Posterior vena cava (tissue), 2 donors: ENCODE results near the gene CLPTM1L. TPM values are rescaled to one million over a fixed set of nuclear protein-coding genes. Genes with fewer than 3 reads are reported as not detected.
"Not testable (repeated sequence)": the region's sequence is repeated elsewhere in the genome, so short reads cannot be mapped to it uniquely, and the experiment has no call there.

Experiments used
- DNase-seq: peaks from one replicate; pipeline ENCODE4 v3.0.0-alpha.2; 2020; ENCODE audit warnings: low spot score
- intact Hi-C, 2 donors: fragments of 100-400 bp; cut with DNase I; formaldehyde crosslinking; loops; one replicate each; pipeline versions ENCODE4 v1.14.1 to v1.14.2; 2022 to 2023
- total RNA-seq, 2 donors: library from RNA; stranded (reverse); fragmentation: NEBNext Ultra II Directional; extraction: Animal tissue kit (Norgen Biotek cat#: 25700); gene quantifications; one replicate each; pipeline ENCODE4 v1.2.1, GENCODE V29; 2021
- donor health status: DM: yes; HTN: yes; CAD: no.
- donor health status: DM: yes; HTN: yes; CAD: no.

CLPTM1L gene
- total RNA-seq, 2 donors from 2014 or later: 56.5 to 65.9 TPM

DNA sequence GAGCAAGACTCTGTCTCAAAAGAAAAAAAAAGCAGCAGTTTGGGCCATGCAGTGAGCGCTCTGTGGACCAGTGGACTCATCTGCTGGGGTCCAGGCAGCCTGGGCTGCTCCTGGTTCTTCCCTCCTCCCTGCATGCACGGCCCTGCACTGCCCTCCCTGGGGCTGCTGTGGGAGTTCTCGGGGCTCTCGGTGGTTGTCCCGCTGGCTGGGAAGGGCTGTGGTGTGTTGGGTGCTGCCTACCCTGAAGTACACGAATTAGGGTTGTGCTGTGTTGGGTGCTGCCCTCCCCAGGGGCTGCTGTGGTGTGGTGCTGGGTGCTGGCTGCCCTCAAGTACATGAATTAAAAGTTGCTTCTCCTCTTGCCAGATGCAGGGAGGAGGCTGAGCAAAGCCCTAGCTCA is 18.3 kb upstream of the CLPTM1L start:
- intact Hi-C loops: no loop called here
- no peak for DNase-seq

DNA sequence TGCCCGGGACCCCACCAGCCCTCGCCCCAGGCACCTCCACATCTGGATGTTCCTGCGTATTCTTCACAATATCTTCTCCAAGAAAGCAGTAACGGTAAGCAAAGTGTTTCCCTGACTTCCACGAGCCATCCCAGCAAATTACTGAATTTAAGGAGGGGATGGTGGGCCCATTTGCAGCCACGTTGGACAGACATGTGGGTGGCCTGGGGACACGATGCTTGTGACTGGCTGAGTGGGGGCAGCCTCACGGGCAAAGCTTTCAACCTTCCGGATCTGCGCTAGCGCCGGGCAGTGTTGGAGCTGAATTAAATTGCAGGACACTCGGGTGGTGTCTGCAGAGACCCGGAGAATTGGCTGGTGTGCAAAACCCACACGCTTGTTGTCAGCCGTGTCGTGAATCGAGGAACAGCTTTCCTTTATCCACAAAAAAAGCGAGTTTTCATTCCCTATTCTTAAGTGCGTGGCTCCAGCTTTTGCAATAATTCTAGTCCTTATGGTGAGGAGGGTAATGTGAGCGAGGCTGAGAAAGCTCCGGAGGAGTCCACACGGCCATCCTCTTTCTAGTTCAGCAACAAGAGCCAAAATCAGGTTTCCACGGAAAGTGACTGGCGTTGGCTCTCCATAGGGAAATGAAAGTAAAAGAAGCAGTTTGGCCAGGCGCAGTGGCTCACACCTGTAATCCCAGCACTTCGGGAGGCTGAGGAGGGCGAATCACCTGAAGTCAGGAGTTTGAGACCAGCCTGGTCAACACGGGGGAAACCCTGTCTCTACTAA is 17.5 kb upstream of the CLPTM1L start:
- no peak for DNase-seq
- intact Hi-C loops: loop anchor here in 1 of 2 donors (1.0 kb wide), 1 partner anchor 22 kb away; no protein-coding TSS in a partner anchor

DNA sequence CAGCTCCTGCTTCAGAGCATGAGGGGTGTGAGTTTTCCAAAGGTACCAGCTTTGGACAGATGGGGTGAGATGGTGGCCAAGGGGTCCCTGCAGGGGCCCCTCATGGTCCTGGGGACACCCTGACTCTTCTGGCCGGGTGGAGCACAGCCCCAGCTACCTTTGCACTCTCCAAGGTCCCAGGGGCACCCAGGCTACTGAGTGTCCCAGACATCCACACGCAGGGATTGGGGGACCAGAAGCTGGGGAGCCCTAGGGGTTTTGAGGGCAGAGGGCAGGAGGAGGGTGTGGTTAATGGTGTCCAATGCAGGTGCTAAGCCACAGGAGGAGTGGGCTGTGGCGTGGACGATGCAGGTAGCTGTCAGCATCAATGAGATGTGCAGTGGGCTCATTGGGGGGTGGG is 16.0 kb upstream of the CLPTM1L start:
- DNase-seq: no peak
- intact Hi-C loops: no loop called here

DNA sequence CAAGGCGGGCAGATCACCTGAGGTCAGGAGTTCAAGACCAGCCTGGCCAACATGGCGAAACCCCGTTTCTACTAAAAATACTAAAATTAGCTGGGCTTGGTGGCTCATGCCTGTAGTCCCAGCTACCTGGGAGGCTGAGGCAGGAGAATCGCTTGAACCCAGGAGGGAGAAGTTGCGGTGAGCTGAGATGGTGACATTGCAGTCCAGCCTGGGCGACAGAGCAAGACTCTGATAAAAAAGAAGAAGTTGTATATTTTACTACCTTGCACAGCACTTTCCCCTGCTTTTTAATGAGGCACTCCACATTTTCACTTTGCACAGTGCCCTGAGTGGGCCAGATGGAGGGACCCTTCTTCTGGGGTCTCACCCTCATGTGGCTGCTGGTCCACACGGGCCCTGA is 15.5 kb upstream of the CLPTM1L start:
- DNase-seq, intact Hi-C loops: not testable (repeated sequence)

DNA sequence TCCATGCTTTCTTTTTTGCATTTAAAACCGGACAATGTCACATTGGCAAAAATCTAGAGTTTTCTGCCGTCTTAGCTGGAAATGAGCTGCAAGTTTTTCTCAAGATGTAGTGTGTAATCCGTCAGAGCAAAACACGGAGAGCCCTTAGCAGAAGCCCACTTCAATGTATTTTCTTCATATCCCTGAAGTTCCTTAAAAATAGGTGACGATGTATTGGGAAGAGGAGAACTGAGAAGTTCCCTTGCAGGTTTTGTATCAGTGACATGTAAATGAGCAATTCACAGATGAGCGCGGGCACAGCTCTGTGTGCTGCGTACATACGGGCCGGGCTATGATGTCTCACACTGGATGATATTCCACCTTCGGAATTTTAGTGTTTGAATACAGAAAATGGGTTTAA is 14.8 kb upstream of the CLPTM1L start:
- intact Hi-C loops: no loop called here
- no peak for DNase-seq

DNA sequence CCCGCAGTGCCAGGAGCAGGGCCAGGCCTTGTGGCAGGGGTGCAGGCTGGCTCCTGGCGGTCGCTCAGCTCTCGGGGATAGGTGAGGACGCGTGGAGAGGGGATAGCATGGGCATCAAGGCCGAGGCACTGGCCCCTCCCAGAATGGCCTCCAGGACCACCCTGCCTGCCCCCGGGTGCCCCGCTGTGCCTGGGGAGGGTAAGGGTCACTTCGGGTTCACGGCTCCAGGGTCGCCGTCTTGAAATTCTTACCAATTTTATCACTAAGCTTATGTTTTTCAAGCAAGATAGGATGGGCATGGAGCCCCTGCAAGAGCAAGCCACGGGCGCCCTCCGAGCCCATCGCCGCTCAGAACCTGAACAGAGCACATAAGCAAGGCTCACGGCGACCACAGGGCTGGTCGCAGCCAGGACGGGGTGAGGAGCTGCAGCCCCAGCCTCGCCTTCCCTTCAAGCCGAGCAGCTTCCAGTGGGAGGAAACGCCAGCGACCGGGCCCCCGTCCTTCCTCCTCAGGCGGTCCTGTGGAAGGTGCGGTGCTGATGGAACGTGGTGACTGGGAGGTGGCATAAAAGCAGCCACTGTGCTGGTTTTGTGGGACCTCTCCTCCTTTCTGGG is 14.2 kb upstream of the CLPTM1L start:
- intact Hi-C loops: no loop called here

DNA sequence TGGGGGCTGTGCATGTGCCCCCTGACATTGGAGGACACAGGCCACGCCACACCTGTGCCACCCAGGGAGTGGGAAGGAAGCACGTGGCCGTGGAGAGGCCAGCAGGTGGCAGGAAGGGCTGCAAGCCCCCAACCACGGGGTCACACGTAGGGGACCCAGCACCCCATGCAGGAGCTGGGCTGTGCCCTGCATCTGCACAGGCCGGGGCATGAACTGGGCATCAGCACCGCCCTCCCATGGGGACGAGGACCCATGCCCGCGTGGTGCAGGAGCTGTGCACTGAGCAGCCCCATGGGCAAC is 13.8 kb upstream of the CLPTM1L start:
- intact Hi-C loops: no loop called here
- no peak for DNase-seq

More for the DNA sequence above, 14.2 kb upstream of the CLPTM1L start:
- DNase-seq: no peak

DNA sequence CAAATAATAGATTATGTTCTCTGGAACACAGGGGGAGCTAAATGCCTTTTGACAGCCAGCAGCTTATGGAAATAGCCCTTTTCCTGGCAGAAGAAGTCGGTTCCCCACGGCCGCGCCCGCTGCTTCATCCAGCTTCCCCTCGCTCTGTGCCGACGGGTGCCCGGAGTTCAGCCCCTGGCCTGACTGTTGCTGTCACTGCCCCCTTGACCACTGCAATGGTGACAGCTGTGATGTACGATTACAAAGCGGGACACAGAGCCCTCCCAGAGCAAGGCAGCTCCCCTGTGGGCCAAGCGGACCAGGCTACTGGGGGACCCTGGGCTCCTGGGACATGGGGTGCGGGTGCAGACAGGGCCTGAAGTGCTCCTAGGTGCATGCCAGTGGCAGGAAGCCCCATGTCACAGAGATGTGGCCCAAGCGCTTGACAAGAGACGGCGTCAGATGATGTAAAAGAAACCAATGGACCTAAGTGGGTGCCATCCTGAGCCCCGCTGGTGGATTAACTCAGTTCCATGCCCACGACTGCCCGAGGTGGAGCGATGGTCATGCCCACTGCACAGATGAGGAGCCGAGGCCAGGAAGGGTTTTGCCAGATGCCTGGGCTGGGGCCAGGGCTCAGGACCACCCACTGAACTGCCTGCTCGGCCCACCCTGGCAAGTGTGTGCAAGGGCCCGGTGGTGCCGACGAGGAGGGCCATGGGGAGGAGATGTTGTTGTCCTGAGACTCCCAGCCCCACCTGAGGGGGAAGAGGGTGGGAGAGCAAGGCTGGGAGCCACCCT is 13.2 kb upstream of the CLPTM1L start:
- intact Hi-C loops: no loop called here
- no peak for DNase-seq

DNA sequence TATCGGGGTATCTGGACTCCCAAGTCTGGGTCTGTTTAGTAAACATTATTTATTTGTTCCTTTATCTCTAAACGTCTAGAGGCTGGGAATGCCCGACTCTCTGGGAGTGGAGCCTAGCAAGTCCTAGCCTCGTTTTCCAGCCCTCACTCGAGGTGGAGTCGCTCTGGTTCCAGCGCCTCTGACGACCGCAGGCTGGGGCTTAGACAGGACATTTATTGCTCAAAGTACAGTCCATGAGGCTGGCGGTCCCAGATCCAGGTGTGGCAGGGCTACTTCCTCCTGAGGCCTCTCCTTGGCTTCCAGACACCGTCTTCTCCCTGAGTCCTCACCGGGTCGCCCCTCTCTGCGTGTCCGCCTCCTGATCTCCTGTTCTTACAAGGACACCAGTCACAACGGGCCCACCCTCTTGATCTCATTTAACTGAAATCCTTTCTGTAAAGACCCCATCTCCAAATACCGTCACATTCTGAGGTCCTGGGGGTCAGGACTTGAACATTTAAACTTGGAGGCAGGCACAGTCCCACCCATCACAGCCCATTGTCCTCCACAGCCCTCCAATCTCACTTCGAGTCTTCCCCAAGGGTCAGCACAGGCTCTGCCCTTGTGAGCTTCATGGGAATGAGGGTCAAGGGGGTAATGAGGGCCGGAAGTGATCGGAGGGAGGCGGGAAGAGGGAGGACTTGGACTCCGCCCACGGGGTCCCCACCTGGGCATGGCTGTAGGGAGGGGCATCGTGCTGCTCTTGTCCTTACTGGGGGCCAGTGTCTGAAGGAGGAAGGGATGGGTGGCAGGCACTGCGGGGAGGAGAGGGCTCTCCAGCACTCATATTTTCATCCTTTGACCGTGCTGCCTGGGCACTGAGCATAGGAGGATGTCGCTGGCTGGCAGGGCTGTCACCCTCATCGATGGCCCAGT is 12.2 kb upstream of the CLPTM1L start:
- intact Hi-C loops: no loop called here
- DNase-seq: no peak

DNA sequence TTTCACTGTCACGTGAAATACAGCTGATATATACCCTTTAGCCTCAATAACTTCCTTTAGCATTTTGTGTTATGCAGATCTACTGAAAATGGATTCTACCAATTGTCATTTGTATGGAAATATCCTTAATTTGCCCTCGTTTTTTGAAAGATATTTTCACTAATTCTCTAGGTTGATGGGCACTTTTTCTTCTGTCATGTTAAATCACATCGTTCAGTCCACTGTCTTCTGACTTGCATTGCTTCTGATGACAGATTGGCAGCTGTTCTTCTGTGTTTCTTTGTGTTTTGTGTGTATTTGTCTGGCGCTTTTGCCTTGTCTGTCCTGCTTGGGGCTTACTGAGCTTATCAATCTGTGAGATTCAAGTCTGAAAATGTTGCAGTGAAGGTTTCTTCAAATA is 9.7 kb upstream of the CLPTM1L start:
- no peak for DNase-seq
- intact Hi-C loops: no loop called here

DNA sequence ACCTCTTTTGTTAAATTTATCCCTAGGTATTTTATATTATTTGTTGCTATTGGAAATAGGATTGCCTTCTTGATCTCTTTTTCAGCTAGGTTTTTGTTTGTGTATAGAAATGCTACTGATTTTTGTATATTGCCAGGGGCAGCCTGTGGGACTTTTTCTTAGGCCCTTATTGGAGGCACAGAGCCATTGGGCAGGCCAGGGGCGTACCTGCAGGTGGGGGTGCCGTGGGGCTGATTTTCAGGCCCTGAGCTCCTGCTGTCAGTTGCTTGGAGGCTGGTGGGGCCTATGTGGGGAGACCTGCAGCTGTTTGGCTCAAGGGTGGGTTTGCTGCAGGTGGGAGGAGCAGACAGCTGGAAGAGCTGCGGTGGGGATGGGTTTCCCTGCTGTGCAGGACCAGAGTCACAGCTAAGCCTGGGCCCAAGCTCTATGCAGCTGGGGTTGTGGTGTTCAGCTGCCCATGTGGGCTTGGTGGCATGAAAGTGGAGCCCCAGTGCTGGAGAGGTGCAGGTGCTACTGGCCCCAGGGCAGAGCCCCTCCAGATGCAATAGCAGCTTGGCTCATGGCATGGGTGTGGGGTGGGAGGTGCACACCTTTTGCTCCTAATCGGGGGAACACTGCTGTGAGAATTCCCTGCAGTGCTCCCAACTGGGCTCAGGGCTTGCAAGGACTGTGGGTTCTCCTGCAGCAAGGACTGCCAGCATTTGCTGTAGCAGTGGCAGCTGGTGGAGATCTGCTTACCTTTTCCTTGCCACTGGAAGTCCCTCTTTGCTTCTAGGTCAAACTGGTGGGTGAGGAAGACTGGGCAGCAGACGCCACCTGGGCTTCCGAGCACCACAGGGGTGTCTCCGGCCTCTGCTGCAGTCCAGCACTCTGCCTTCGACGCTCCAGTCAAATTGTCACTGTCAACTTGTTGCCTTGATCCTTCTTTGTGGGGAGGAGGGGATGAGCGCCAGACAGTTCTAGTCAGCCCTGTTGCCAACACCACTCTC is 7.6 kb upstream of the CLPTM1L start:
- intact Hi-C loops: no loop called here
- DNase-seq: no peak

DNA sequence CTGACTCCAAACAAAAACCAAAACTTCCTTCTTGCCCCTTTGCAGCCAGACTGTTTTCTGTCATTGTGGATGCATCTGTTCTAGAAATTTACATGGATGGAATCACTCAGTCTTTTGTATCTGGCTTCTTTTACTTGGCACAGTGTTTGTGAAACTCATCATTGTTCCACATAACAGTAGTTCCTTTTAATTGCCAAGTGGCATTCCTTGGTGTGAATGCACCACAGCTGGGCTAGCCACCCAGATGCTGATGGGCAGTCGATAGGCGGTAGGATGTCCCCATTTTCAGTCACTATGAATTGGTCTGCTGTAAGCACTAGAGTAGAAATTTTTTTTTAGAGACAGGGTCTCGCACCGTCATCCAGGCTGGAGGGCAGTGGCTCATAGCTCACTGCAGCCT is 6.3 kb upstream of the CLPTM1L start:
- intact Hi-C loops: no loop called here

DNA sequence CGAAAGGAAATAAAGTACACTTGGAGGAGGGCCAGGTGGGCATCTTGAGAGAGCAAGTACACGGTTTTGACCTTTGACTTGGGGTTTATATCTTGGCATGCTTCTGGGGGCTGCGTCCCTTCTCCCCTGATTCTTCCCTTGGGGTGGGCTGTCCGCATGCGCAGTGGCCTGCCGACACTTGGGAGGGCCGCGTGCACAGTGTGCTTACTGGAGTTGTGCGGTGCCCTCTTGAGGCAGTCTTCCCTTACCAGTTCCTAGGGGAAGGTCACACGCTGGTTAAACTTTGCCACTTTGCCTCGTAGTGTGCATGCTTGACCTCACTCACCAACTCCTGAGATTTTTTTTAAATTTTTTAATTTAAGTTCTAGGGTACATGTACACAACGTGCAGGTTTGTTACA is 4.3 kb upstream of the CLPTM1L start:
- intact Hi-C loops: no loop called here
- no peak for DNase-seq

More for the DNA sequence above, 6.3 kb upstream of the CLPTM1L start:
- no peak for DNase-seq

DNA sequence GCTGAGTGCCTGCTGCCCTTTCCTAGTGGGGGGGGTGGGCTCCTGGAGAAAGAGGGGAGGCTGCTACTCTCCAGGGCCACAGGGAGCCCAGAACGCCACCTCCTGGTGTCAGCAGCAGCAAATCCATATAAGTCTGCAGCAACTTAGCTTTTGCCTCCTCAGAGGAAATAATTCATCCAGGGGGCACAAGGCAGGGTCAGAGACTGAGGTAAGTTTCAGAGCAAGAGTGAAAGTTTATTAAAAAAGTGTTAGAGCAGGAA is 4.0 kb upstream of the CLPTM1L start:
- DNase-seq: no peak
- intact Hi-C loops: no loop called here

DNA sequence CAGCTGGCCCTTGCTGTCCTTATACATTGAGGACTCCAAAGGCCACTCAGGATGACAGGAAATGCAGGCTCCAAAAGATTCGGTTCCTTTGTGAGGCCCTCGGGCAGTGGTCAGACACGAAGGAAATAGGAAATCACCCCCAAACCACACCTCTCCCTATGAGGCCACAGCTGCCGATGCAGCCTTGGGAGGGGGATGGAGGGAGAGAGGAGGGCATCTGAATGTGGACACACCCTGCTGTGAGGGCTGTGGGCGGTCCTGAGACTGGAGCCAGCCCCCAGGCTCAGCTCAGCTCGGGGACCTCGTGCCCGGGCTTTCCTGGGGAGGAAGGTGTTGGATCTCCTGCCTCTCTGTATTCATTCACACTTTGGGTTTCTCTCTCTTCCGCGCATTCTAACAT is 2.7 kb upstream of the CLPTM1L start:
- intact Hi-C loops: no loop called here
- no peak for DNase-seq

DNA sequence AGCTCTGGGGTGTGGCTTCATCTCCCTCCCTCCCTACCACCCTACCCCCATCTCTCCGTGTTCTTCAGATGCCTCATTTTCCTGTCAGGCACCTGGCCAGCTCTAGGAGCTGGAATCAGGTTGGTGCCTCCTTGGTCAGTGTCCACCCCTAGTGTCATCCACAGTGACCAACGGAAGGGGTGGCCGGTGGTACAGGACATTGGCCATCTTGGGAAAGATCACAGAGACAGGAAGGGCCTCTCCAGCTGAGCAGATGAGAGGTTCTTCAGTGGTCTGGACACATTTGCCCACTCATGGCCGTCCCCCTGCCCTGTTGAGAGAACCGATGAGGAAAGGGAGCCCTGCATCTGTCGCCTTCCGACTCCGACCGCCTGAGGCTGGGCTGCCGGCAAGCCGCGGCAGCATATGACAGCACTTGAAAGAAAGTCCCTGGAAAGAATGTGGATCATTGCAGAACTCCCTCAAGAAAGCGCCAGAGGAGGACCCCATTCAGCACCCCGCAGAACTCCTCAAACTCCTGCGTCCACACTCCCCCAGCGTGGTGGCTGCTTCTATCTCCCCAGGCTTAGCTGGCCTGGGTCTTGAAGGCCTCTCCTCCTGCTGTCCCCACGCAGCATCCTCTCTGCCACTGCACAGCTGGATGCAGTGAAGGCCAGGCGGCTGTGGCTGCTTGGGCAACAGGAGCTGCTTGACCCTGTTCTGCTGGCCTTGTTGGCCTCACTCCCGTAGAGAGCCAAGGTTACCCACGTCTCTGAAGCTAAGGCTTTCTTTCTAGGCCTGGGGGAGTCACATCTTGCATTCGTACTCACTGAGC is 1.9 kb upstream of the CLPTM1L start:
- intact Hi-C loops: no loop called here
- no peak for DNase-seq

DNA sequence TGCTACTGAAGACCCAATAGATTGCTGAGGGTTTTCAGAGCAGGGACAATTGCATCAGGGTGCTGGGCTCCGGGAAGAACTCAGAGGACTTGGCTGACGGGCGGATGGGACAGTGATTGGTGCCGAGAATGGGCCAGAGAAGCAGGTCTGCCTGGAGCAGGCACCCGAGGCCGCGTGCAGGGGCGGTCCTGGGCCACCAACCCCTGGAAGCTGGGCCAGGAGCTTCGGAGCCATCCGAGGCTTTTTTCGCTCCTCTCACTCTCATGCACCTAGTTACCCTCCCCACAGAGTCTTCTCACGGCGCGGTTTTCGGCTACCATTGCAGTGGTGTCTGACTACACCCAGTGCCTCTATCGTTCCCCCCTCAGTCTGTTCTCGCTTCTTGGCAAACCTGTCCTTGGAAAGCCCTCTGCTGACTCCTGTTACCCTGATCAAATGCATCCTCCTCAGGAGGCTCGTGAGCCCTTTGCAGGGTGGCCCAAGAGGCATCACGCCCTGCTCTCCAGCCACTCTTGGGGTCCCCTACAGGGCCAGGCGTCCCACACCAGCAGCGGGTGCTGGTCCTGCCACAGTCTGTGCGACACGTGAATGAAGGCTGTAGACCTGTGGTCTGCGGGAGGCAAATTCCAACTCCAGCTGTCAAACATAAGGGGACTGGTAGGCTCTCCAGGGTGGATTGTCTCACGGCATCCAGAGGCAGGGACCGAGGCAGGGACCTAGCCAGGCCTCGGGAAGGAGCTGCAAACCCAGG is 1.2 kb upstream of the CLPTM1L start:
- no peak for DNase-seq
- intact Hi-C loops: no loop called here
